Purkinje cell (primary cell): Measurements from ENCODE around the gene MMGT1. TPM values are rescaled to one million over a fixed set of nuclear protein-coding genes. Genes with fewer than 3 reads are reported as not detected.

Source experiments
- polyA plus RNA-seq: library from polyadenylated mRNA; unstranded; fragments of >200 nt; fragmentation: Nextera tagmentation; gene quantifications from 2 replicates; pipeline ENCODE4 v1.2.1, GENCODE V29; 2014

Gene MMGT1
- polyA plus RNA-seq: 41.5 and 59.8 TPM in 2 replicates

GRCh38 chrX:135973548-135974278 is at the start of gene MMGT1:
MMGT1 (minus strand) TSS chrX:135973988; CDS start chrX:135973675, 313 bp downstream.

DNA sequence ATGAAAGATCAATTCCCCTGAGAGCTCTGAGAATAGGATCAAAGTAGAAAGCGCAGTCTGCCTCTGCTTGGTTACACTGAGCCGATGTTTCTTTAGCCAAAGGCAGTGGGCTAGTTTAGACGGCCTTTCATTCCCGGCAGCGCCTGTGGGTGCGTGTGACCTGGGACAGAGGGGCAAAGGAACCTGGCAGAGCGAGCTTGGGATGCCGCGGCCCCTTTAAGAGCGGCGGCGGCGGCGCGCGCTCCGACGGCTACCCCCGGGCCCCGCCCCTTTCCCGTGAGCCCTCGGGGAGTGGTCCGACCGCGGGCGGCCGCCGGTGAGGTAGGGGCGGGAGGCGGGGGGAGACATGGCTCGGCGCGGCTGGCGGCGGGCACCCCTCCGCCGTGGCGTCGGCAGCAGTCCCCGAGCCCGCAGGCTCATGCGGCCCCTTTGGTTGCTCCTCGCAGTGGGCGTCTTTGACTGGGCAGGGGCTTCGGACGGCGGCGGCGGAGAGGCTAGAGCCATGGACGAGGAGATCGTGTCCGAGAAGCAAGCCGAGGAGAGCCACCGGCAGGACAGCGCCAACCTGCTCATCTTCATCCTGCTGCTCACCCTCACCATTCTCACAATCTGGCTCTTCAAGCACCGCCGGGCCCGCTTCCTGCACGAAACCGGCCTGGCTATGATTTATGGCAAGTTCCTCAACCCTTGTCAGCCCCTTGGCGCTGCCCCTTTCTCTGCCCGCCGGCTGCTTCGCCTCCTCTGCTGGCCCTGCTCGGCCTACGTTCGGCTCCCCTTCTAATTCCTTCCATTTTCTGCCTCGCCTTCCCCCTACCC is 11.6 kb upstream of the MMGT1 start, which contains the start of gene SLC9A6:
Gene SLC9A6 (plus strand): TSS at position 279 of the 816 bp plus-strand sequence. CDS start 224 bp downstream, at position 503.

Other genes with a start within 250 kb of the MMGT1 start
- not detected in 2 replicates for gene CT45A3, start 205.8 kb downstream of the MMGT1 start, polyA plus RNA-seq
- gene CT45A5, start 188.5 kb downstream of the MMGT1 start, polyA plus RNA-seq: 0.94 TPM in 1 of 2 replicates, not detected in the other
- gene CT45A6, start 171.2 kb downstream of the MMGT1 start, polyA plus RNA-seq: not detected in 2 replicates
- not detected in 2 replicates for gene CT45A2, start 154.0 kb downstream of the MMGT1 start, polyA plus RNA-seq
- gene CT45A7, start 136.7 kb downstream of the MMGT1 start, polyA plus RNA-seq: not detected in 2 replicates
- not detected in 2 replicates for gene CT45A8, start 119.5 kb downstream of the MMGT1 start, polyA plus RNA-seq
- not detected in 2 replicates for gene CT45A9, start 102.2 kb downstream of the MMGT1 start, polyA plus RNA-seq
- not detected in 2 replicates for gene CT45A10, start 80.5 kb downstream of the MMGT1 start, polyA plus RNA-seq
- not detected in 2 replicates for gene SAGE1, start 80.3 kb downstream of the MMGT1 start, polyA plus RNA-seq
- gene SLC9A6, start 11.4 kb upstream of the MMGT1 start, polyA plus RNA-seq: 45.9 and 51.0 TPM in 2 replicates
- 90.3 and 91.8 TPM in 2 replicates for gene FHL1, start 173.5 kb upstream of the MMGT1 start, polyA plus RNA-seq